ENCODE data around the gene TSC22D2.
A peak's percentile ranks its signal among the peaks of the same experiment; 100 is the strongest.

Gene TSC22D2

DNA sequence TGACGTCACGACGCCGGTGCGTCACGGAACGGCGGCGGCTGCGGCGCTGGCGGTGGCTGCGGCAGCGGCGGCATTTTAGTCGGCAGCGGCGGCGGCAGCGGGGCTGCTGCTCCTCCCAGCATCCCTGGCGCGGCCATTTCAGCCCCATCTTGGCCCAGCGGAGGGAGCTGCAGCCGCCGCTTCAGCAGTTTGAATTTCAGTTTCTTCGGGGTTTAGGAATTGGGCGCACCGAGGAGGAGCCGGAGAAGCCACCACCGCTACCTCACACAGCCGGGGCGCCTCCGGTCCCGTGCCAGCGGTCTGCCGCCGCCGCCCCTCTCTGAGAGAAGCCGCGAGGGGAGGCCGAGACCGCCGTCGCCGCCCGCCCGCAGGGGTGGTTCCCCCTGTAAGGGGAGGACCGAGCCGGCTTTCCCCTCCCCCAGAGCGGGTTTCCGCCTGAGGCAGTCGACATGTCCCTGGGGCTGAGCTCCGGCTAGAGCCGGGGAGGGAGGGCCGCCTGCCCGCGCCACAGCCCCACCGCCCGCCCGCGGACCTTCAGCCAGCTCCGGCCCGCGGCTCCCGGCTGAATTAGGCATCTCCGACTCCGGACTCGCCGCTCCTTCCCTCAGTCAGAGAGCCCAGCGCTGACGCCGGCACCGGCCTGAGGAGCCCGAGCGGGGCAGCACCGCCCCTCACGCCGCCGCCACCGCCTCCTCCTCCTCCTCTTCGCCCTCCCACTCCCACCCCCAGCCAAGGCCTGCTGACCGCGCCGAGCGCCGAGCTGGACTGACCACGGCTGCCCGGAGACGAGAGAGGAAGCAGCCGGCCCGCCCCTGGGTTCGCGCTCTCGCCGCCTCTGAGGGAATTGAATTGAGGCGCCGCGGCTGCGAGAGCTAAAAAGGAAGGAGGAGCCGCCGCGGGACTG, at the start of gene TSC22D2:
TSC22D2 (plus strand) TSS at position 78 of the 904 bp plus-strand sequence. CDS start 1,053 bp downstream, outside the sequence.
- Histone ChIP-seq H3K27ac (peak within 1 kb of the TSS; percentile 99), H3K4me3 (peak within 1 kb of the TSS; percentile 88), H3K9me3 (ENCODE audit: low read depth, low read length) (no peaks in the 10 kb centered on the region), H3K9ac (ENCODE audit: insufficient read length) (peak within 1 kb of the TSS; percentile 94), H3K36me3 (ENCODE audit: insufficient read depth, low read length) (peaks cover 21% of the 10 kb centered on the region)
- peak; percentile 89 for TF ChIP-seq POLR2AphosphoS5 (IDR thresholded peaks at IDR 0.05; ENCODE audit: borderline replicate concordance, low read depth, low read length)
- TF ChIP-seq FOXP2 (optimal IDR thresholded peaks at IDR 0.05; ENCODE audit: control extremely low read depth, extremely low read length, insufficient read depth), result peak; percentile 88
- no peak for TF ChIP-seq EZH2 (IDR thresholded peaks at IDR 0.05)
- DNase-seq (ENCODE audit: low read depth, low spot score), result no peak

DNA sequence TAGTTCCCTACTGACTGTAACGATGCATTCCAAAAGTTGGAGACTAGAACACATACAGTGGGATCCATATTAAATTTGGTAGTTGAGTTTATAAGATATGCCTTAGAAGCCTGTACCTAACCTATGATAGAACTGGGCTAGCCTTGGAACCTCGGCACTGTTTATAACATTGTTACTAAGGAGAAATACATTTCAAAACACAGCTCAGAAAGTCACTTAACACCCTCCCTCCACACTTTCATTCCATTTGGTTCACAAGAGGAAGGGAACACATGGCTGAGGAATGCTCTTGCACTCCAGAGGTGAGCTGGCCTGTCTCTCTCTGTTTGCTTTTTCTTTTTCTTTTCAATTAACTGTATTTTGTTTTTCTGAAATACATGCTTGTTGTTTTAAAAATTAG, 48.7 kb upstream of the TSC22D2 start:
- no peak for DNase-seq (ENCODE audit: low read depth, low spot score)
- H3K4me3 ChIP-seq, result no peak overlapping the region
- TF ChIP-seq POLR2AphosphoS5 (IDR thresholded peaks at IDR 0.05; ENCODE audit: borderline replicate concordance, low read depth, low read length), result no peak
- no peak for TF ChIP-seq FOXP2 (optimal IDR thresholded peaks at IDR 0.05; ENCODE audit: control extremely low read depth, extremely low read length, insufficient read depth)
- TF ChIP-seq EZH2 (IDR thresholded peaks at IDR 0.05), result no peak

GRCh38 chr3:150360966-150361365, 47.1 kb upstream of the TSC22D2 start:
- no peak for DNase-seq (ENCODE audit: low read depth, low spot score)
- no peak overlapping the region for H3K9ac ChIP-seq (ENCODE audit: insufficient read length)
- no peak overlapping the region for H3K27ac ChIP-seq
- no peak overlapping the region for H3K4me3 ChIP-seq
- H3K9me3 ChIP-seq (ENCODE audit: low read depth, low read length), result no peaks in the 10 kb centered on the region
- TF ChIP-seq EZH2 (IDR thresholded peaks at IDR 0.05) (no peak), FOXP2 (optimal IDR thresholded peaks at IDR 0.05; ENCODE audit: control extremely low read depth, extremely low read length, insufficient read depth) (no peak), POLR2AphosphoS5 (IDR thresholded peaks at IDR 0.05; ENCODE audit: borderline replicate concordance, low read depth, low read length) (no peak)
- H3K36me3 ChIP-seq (ENCODE audit: insufficient read depth, low read length), result no peaks in the 10 kb centered on the region

More for the DNA sequence above, 48.7 kb upstream of the TSC22D2 start:
- H3K9me3 ChIP-seq (ENCODE audit: low read depth, low read length), result no peaks in the 10 kb centered on the region
- no peak overlapping the region for H3K9ac ChIP-seq (ENCODE audit: insufficient read length)
- no peak overlapping the region for H3K27ac ChIP-seq
- no peaks in the 10 kb centered on the region for H3K36me3 ChIP-seq (ENCODE audit: insufficient read depth, low read length)

- Histone ChIP-seq H3K4me3 (no peak overlapping the region), H3K27ac (no peak overlapping the region), H3K9me3 (ENCODE audit: low read depth, low read length) (no peaks in the 10 kb centered on the region), H3K36me3 (ENCODE audit: insufficient read depth, low read length) (no peaks in the 10 kb centered on the region), H3K9ac (ENCODE audit: insufficient read length) (no peak overlapping the region)
- no peak for DNase-seq (ENCODE audit: low read depth, low spot score)
- TF ChIP-seq FOXP2 (optimal IDR thresholded peaks at IDR 0.05; ENCODE audit: control extremely low read depth, extremely low read length, insufficient read depth) (no peak), POLR2AphosphoS5 (IDR thresholded peaks at IDR 0.05; ENCODE audit: borderline replicate concordance, low read depth, low read length) (no peak), EZH2 (IDR thresholded peaks at IDR 0.05) (no peak)
These were observed 45.4 kb upstream of the TSC22D2 start for GRCh38 chr3:150362515-150363302.

GRCh38 chr3:150363420-150363819, 44.7 kb upstream of the TSC22D2 start:
- DNase-seq (ENCODE audit: low read depth, low spot score), result no peak
- no peaks in the 10 kb centered on the region for H3K36me3 ChIP-seq (ENCODE audit: insufficient read depth, low read length)
- no peak overlapping the region for H3K9ac ChIP-seq (ENCODE audit: insufficient read length)
- H3K27ac ChIP-seq, result no peak overlapping the region
- no peak overlapping the region for H3K4me3 ChIP-seq
- TF ChIP-seq FOXP2 (optimal IDR thresholded peaks at IDR 0.05; ENCODE audit: control extremely low read depth, extremely low read length, insufficient read depth), result no peak
- TF ChIP-seq EZH2 (IDR thresholded peaks at IDR 0.05), result no peak
- TF ChIP-seq POLR2AphosphoS5 (IDR thresholded peaks at IDR 0.05; ENCODE audit: borderline replicate concordance, low read depth, low read length), result no peak
- no peaks in the 10 kb centered on the region for H3K9me3 ChIP-seq (ENCODE audit: low read depth, low read length)

DNA sequence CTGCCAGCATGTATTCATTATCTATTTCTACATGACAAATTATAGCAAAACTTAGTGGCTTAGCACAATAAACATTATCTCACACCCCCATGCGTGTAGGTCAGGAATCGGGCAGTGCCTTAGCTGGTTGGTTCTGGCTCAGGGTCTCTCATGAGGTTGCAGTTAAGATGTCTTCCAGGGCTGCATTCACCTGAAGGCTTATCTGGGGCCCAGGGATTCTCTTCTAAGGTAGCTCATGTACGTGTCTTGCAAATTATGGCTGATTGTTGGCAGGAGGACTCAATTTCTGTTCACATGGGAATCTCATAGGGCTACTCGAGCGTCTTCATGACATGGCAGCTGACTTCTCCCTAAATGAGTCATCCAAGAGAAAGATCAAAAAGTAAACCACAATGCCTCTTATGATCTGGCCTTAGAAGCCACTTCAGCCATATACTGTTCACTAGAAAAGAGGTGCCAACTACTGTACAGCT, 42.9 kb upstream of the TSC22D2 start:
- no peak for DNase-seq (ENCODE audit: low read depth, low spot score)
- Histone ChIP-seq H3K36me3 (ENCODE audit: insufficient read depth, low read length) (no peaks in the 10 kb centered on the region), H3K4me3 (no peak overlapping the region), H3K27ac (no peak overlapping the region), H3K9me3 (ENCODE audit: low read depth, low read length) (no peaks in the 10 kb centered on the region), H3K9ac (ENCODE audit: insufficient read length) (no peak overlapping the region)
- TF ChIP-seq EZH2 (IDR thresholded peaks at IDR 0.05) (no peak), FOXP2 (optimal IDR thresholded peaks at IDR 0.05; ENCODE audit: control extremely low read depth, extremely low read length, insufficient read depth) (no peak), POLR2AphosphoS5 (IDR thresholded peaks at IDR 0.05; ENCODE audit: borderline replicate concordance, low read depth, low read length) (no peak)

- H3K27ac ChIP-seq, result no peak overlapping the region
These were observed 40.3 kb upstream of the TSC22D2 start for GRCh38 chr3:150367757-150368156.

DNA sequence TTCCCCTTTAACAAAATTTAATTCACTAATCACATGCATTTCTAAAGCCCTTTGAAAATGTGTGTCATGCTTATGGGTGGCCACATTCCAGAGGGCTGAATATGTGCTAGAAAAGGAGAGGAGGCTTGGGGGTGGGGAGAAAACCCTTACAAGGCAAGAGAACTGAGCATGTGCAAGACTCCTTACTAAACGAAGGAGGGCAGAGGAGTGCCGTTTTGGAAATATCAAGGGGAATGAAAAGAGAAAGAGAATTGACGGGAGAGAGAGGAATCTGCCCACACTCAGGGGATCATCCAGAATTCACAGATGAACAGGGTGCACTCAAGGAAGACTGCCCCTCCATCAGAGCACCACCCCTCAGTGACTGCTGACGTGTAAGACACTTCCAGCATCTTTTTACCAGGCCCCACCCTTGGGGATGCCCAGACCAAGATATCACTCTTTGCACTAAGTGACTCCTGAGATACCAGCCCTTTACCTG, 37.9 kb upstream of the TSC22D2 start:
- TF ChIP-seq POLR2AphosphoS5 (IDR thresholded peaks at IDR 0.05; ENCODE audit: borderline replicate concordance, low read depth, low read length) (peak; percentile 53; the same call in 1 of the 2 replicates), FOXP2 (optimal IDR thresholded peaks at IDR 0.05; ENCODE audit: control extremely low read depth, extremely low read length, insufficient read depth) (no peak), EZH2 (IDR thresholded peaks at IDR 0.05) (no peak)
- H3K9ac ChIP-seq (ENCODE audit: insufficient read length), result peak overlapping the region; percentile 89
- H3K27ac ChIP-seq, result peak overlapping the region; percentile 96
- no peaks in the 10 kb centered on the region; the same call in 1 of the 2 replicates for H3K9me3 ChIP-seq (ENCODE audit: low read depth, low read length)
- no peaks in the 10 kb centered on the region for H3K36me3 ChIP-seq (ENCODE audit: insufficient read depth, low read length)
- DNase-seq (ENCODE audit: low read depth, low spot score), result peak; percentile 94
- peak overlapping the region; percentile 74 for H3K4me3 ChIP-seq

More at GRCh38 chr3:150367757-150368156, 40.3 kb upstream of the TSC22D2 start:
- no peaks in the 10 kb centered on the region; the same call in 1 of the 2 replicates for H3K9me3 ChIP-seq (ENCODE audit: low read depth, low read length)
- no peak for TF ChIP-seq EZH2 (IDR thresholded peaks at IDR 0.05)
- TF ChIP-seq POLR2AphosphoS5 (IDR thresholded peaks at IDR 0.05; ENCODE audit: borderline replicate concordance, low read depth, low read length), result no peak
- no peak for TF ChIP-seq FOXP2 (optimal IDR thresholded peaks at IDR 0.05; ENCODE audit: control extremely low read depth, extremely low read length, insufficient read depth)
- no peak overlapping the region for H3K4me3 ChIP-seq
- DNase-seq (ENCODE audit: low read depth, low spot score), result no peak
- no peaks in the 10 kb centered on the region for H3K36me3 ChIP-seq (ENCODE audit: insufficient read depth, low read length)
- H3K9ac ChIP-seq (ENCODE audit: insufficient read length), result no peak overlapping the region
